Upper lobe of left lung (tissue), 4 donors: ENCODE data around the gene PCDH1.

Source experiments
- POLR2A ChIP-seq, 4 donors: fragments of 450-650 bp; IDR thresholded peaks; one replicate each; pipeline ENCODE4 v1.5.1; 2016 to 2017; ENCODE audit warnings: antibody characterized with exemption in 4 of 4, mild to moderate bottlenecking in 2 of 4
- TF ChIP-seq, protein P1 (sequence below), 6 experiments: fragments of 450-650 bp in 4 of 6; fragments of 200-600 bp in 2 of 6; sonication (generic) in 2 of 6; IDR thresholded peaks; one replicate each; pipeline ENCODE4 v1.5.1; 2016 to 2019; ENCODE audit warnings: antibody characterized with exemption in 6 of 6

GRCh38 chr5:141855265-141856036 is 22.8 kb downstream of the PCDH1 start:
- TF ChIP-seq, protein P1, sequence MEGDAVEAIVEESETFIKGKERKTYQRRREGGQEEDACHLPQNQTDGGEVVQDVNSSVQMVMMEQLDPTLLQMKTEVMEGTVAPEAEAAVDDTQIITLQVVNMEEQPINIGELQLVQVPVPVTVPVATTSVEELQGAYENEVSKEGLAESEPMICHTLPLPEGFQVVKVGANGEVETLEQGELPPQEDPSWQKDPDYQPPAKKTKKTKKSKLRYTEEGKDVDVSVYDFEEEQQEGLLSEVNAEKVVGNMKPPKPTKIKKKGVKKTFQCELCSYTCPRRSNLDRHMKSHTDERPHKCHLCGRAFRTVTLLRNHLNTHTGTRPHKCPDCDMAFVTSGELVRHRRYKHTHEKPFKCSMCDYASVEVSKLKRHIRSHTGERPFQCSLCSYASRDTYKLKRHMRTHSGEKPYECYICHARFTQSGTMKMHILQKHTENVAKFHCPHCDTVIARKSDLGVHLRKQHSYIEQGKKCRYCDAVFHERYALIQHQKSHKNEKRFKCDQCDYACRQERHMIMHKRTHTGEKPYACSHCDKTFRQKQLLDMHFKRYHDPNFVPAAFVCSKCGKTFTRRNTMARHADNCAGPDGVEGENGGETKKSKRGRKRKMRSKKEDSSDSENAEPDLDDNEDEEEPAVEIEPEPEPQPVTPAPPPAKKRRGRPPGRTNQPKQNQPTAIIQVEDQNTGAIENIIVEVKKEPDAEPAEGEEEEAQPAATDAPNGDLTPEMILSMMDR (IDR thresholded peaks at IDR 0.05): no peak
- no peak for TF ChIP-seq POLR2A (IDR thresholded peaks at IDR 0.05)
